Measurements from ENCODE around the gene SRP72.
"Not testable (repeated sequence)": the region's sequence is repeated elsewhere in the genome, so short reads cannot be mapped to it uniquely, and the experiment has no call there.

The SRP72 gene

GRCh38 chr4:56448301-56448700 lies 19.1 kb upstream of the SRP72 start:
- no peaks in the 10 kb centered on the region for H3K27me3 ChIP-seq (ENCODE audit: insufficient read depth, poor library complexity, severe bottlenecking)
- TF ChIP-seq, protein P1, sequence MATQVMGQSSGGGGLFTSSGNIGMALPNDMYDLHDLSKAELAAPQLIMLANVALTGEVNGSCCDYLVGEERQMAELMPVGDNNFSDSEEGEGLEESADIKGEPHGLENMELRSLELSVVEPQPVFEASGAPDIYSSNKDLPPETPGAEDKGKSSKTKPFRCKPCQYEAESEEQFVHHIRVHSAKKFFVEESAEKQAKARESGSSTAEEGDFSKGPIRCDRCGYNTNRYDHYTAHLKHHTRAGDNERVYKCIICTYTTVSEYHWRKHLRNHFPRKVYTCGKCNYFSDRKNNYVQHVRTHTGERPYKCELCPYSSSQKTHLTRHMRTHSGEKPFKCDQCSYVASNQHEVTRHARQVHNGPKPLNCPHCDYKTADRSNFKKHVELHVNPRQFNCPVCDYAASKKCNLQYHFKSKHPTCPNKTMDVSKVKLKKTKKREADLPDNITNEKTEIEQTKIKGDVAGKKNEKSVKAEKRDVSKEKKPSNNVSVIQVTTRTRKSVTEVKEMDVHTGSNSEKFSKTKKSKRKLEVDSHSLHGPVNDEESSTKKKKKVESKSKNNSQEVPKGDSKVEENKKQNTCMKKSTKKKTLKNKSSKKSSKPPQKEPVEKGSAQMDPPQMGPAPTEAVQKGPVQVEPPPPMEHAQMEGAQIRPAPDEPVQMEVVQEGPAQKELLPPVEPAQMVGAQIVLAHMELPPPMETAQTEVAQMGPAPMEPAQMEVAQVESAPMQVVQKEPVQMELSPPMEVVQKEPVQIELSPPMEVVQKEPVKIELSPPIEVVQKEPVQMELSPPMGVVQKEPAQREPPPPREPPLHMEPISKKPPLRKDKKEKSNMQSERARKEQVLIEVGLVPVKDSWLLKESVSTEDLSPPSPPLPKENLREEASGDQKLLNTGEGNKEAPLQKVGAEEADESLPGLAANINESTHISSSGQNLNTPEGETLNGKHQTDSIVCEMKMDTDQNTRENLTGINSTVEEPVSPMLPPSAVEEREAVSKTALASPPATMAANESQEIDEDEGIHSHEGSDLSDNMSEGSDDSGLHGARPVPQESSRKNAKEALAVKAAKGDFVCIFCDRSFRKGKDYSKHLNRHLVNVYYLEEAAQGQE (IDR thresholded peaks at IDR 0.05; ENCODE audit: insufficient replicate concordance, low read depth) = no peak
- TF ChIP-seq, protein P2, sequence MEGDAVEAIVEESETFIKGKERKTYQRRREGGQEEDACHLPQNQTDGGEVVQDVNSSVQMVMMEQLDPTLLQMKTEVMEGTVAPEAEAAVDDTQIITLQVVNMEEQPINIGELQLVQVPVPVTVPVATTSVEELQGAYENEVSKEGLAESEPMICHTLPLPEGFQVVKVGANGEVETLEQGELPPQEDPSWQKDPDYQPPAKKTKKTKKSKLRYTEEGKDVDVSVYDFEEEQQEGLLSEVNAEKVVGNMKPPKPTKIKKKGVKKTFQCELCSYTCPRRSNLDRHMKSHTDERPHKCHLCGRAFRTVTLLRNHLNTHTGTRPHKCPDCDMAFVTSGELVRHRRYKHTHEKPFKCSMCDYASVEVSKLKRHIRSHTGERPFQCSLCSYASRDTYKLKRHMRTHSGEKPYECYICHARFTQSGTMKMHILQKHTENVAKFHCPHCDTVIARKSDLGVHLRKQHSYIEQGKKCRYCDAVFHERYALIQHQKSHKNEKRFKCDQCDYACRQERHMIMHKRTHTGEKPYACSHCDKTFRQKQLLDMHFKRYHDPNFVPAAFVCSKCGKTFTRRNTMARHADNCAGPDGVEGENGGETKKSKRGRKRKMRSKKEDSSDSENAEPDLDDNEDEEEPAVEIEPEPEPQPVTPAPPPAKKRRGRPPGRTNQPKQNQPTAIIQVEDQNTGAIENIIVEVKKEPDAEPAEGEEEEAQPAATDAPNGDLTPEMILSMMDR (IDR thresholded peaks at IDR 0.05; ENCODE audit: insufficient read depth, low read length) = no peak
- TF ChIP-seq GABPA (IDR thresholded peaks at IDR 0.05; ENCODE audit: low read depth) (no peak), SPI1 (IDR thresholded peaks at IDR 0.05; ENCODE audit: borderline replicate concordance, low read depth) (no peak), POLR2AphosphoS5 (IDR thresholded peaks at IDR 0.05; ENCODE audit: low read depth) (no peak)
- H3K4me3 ChIP-seq (replicated peaks; ENCODE audit: insufficient read depth, low read length) = no peak overlapping the region
- DNase-seq (ENCODE audit: low read depth in 1 of 2, low spot score in 1 of 2) = no peak
- no peak overlapping the region for H3K27ac ChIP-seq (replicated peaks)

- H3K27me3 ChIP-seq (ENCODE audit: insufficient read depth, poor library complexity, severe bottlenecking); H3K4me3 ChIP-seq (replicated peaks; ENCODE audit: insufficient read depth, low read length); H3K27ac ChIP-seq (replicated peaks); DNase-seq (ENCODE audit: low read depth in 1 of 2, low spot score in 1 of 2): not testable (repeated sequence)
Measured at GRCh38 chr4:56449475-56449874, 17.9 kb upstream of the SRP72 start.

- Histone ChIP-seq H3K27ac (replicated peaks) (no peak overlapping the region), H3K4me3 (replicated peaks; ENCODE audit: insufficient read depth, low read length) (no peak overlapping the region), H3K27me3 (ENCODE audit: insufficient read depth, poor library complexity, severe bottlenecking) (no peaks in the 10 kb centered on the region)
- TF ChIP-seq, protein P2 (IDR thresholded peaks at IDR 0.05; ENCODE audit: insufficient read depth, low read length) = no peak
- TF ChIP-seq GABPA (IDR thresholded peaks at IDR 0.05; ENCODE audit: low read depth) (no peak), POLR2AphosphoS5 (IDR thresholded peaks at IDR 0.05; ENCODE audit: low read depth) (no peak), SPI1 (IDR thresholded peaks at IDR 0.05; ENCODE audit: borderline replicate concordance, low read depth) (no peak)
- TF ChIP-seq, protein P1 (IDR thresholded peaks at IDR 0.05; ENCODE audit: insufficient replicate concordance, low read depth) = no peak
- no peak for DNase-seq (ENCODE audit: low read depth in 1 of 2, low spot score in 1 of 2)
Measured at GRCh38 chr4:56450342-56450741, 17.1 kb upstream of the SRP72 start.

- H3K4me3 ChIP-seq (replicated peaks; ENCODE audit: insufficient read depth, low read length) = no peak overlapping the region
- DNase-seq (ENCODE audit: low read depth in 1 of 2, low spot score in 1 of 2) = no peak
- no peaks in the 10 kb centered on the region for H3K27me3 ChIP-seq (ENCODE audit: insufficient read depth, poor library complexity, severe bottlenecking)
- no peak overlapping the region for H3K27ac ChIP-seq (replicated peaks)
- TF ChIP-seq, protein P2 (IDR thresholded peaks at IDR 0.05; ENCODE audit: insufficient read depth, low read length) = no peak
- TF ChIP-seq SPI1 (IDR thresholded peaks at IDR 0.05; ENCODE audit: borderline replicate concordance, low read depth) (no peak), GABPA (IDR thresholded peaks at IDR 0.05; ENCODE audit: low read depth) (no peak)
Measured at GRCh38 chr4:56460085-56460484, 7.3 kb upstream of the SRP72 start.

Data from HL-60 (cell line).